Right forelimb (tissue), 1 donor: Measurements from ENCODE around the gene MAN2B2.

Experiments
- DNase-seq: peaks from one replicate; pipeline ENCODE4 v3.0.0-alpha.2; 2018

The MAN2B2 gene

DNA sequence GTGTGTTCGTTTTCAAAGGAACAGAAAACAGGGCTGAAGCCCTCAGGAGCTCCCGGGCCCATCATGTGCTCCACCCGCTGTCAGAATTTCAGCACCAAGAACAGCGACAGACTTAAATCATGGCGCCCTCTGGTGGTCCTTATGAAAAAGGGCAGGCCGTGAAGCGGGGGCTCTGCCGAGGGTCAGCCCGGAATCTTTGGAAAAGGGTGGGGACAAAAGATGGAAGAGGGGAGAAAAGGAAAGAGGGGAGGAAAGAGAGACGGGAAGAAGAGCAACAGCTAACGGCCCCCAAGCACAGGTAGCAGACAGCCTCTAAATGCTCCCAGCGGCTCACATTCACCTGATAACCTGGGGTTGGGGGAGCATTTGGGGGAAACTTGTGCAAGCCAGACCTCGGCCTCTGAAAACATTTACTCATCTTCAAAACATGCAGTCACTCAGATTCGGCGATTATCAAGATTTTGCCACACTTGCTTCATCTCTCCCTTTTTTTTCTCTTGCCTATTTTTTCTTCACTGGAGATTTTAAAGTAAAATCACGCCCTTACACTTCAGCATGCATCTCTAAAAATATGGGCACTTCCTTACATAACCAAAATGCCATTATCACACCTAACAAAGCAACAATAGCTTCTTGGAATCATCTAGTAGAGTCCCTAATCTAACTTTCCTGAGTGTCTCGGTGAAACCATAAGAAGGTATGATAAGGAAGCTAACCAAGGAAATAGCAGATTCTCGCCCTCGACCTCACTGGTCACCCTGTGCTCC lies 28.1 kb upstream of the MAN2B2 start:
- DNase-seq: peak; percentile 63

DNA sequence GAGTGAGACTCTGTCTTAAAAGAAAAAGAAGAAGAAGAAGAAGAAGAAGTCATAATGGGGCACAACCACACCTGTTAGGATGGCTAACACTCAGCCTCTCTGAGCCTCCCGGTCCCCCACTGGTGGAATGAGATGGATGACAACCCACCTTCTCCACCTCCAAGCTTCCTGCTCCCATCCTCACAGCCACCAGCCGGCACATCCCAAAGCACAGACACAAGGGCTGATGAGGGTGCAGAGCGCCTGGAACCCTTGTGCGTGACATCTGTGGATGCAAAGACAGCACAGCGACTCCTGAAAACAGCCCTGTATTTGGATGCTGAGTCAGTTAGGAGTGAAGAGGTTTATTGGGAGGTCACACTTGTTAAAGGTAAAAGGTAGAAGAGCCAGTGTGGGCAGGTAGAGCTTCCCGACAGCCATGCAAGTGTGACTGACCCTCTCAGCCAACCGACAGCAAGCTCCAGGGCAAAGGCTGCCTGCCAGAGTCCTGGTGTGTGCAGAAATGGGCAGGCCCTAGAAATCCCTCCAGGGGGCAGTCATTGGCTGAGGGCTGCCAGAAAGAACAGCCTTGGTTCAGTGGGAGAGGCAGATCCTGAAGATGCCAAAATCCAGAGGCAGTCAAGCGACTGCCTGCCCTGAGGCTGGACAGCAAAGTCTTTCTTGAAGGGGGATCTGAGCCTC lies 26.6 kb upstream of the MAN2B2 start:
- DNase-seq: no peak

DNA sequence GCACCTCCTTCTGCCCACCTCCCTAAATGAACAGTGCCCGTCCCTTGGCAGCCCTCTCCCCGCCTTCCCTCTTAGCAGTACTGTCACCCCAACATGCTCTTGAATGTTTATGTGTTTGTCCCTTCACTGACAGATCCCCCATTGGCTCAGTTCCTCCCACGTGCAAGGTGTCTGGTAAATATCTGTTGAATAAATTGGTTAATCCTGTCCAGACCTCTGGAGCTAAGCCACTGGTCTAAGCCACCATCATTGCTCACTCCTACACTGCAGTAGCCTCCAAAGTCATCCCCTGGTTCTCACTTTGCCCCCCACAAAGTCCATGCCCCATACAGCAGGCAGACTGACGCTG lies 26.1 kb upstream of the MAN2B2 start:
- no peak for DNase-seq

DNA sequence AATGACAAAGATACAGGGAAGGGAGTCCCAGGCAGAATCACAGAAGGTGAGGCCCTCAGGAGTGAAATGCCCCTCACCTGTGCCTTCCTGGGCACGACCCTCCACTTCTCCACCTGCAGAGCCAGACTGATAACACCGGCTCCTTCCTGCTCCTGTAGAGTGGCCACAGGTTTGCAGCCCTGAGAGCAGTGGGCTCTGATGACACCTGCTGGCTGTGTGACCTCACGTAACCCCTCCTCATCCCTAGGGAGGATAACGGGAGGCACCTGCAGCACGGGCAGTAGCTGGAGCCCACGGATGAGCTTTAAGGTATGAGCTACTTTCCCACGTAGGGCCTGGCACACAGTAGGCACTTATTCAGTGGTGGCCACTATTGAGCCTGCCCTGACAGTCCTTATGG lies 25.5 kb upstream of the MAN2B2 start:
- no peak for DNase-seq

DNA sequence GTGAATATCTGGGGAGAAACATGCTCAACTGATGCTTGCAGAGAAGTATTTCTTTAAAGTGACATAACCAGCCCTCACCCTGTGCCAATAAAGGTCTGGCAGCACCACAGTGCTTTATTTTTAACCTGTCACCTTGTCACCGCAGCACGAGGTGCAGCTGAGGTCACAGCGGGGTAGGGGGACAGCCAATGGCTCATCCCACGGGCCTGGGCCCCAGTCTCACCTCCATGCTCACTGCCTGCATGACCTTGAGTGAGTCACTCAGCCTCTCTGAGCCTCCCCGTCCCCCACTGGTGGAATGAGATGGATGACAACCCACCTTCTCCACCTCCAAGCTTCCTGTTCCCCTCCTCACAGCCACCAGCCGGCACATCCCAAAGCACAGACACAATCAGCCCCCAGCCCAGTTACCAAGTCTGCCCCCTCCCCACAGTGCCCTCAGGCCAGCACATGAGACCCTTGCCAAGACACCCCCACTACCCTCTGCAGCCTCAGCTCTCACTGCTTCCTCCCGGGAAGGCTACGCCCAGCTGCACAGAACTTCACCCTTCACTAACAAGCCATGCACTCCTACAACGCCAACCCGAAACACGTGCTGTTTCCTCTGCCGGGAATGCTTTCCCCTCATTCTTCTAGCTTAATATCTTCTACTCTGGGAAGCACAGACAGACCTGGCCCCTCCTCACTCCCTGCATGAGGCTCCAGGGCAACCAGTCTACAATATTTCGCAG lies 24.9 kb upstream of the MAN2B2 start:
- DNase-seq: no peak

DNA sequence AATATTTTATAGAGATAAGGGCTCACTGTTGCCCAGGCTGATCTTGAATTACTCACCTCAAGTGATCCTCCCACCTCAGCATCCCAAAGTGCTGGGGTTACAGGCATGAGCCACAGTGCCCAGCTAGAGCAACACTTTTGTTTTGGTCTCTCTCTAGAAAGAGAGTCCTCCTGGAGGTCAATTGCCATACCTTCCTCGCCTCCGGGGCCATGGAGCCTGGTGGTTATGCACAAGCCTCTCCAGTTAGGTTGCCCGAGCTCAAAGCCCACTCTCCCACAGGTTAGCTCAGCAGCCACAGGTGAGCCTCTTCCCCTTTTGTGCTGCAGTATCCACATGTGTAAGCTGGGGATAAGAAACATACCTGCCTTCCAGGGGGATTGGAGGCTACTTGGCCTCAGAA lies 24.2 kb upstream of the MAN2B2 start:
- no peak for DNase-seq

DNA sequence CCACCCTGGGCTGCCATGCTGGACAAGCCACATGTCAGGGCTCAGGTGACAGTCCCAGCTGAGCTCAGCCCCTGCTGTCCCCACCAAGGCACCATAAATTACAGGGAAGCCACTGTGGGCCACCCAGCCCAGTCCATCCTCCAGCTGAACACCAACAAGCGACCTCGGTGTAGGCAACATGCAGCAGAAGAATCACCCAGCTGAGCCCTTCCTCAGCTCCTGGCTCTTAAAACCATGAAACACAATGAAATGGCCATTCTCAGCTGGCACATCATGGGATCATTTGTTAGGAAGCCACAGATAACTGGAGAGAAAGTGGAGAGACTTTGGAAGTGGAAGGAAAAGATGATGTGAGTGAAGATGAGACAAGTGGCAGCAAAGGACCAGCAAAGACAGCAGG lies 23.3 kb upstream of the MAN2B2 start:
- no peak for DNase-seq

GRCh38 chr4:6555519-6555918 lies 19.5 kb upstream of the MAN2B2 start:
- DNase-seq: no peak

- no peak for DNase-seq
Measured at GRCh38 chr4:6556263-6556662, 18.7 kb upstream of the MAN2B2 start.

DNA sequence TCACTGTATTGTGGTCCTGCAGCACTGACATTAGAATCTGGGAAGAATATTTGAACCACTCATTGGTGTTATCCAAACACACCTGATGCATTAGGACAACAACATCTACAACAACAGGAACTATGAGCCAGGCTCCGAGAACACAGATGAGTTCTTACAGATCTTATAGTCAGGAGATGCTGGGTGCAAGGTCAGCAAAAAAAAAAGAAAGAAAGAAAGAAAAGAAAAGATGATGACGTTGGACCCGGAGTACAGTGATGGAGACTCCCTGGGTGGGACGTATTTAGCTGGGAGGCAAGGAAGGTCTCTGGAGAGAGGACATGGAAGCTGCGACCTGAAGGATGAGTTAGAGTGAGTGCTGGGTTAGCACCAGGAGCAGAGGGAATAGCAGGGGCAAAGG lies 17.8 kb upstream of the MAN2B2 start:
- no peak for DNase-seq

DNA sequence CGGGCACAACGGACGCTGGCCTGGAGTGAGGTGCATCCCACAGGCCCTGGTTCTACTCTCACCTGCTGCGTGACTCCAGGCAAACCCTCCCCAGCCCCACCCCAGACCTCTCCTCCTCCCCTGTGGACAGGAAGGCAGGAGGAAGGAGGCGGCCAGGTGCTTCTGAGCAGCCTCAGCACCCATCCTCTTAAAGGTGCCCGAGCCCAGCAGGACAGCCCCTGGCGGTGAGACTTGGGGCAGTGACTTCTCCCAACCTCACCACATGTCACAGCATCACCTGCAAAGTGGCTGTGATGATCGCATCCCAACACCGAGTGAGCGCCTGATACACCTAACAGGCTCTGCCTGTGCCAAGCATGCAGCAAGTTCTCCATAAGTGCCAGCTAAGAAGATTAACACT lies 17.1 kb upstream of the MAN2B2 start:
- DNase-seq: no peak

- DNase-seq: no peak
Measured at GRCh38 chr4:6560416-6561172, 14.4 kb upstream of the MAN2B2 start.

DNA sequence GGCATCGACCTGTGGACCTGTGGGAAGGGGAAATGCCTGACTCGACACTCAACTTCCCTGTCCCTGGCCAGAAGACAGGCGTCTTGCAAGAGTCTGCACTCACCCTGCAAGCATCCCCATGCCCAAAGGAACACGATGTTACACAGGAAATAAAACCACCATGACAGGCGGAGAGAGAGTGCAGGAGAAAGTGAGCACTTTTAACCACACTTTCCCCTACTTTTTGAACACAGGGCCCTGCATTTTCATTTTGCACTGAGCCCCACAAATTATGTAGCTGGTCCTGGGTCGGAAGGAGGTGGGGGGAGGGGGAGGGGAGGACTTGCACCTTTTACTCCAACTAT lies 13.8 kb upstream of the MAN2B2 start:
- DNase-seq: no peak

DNA sequence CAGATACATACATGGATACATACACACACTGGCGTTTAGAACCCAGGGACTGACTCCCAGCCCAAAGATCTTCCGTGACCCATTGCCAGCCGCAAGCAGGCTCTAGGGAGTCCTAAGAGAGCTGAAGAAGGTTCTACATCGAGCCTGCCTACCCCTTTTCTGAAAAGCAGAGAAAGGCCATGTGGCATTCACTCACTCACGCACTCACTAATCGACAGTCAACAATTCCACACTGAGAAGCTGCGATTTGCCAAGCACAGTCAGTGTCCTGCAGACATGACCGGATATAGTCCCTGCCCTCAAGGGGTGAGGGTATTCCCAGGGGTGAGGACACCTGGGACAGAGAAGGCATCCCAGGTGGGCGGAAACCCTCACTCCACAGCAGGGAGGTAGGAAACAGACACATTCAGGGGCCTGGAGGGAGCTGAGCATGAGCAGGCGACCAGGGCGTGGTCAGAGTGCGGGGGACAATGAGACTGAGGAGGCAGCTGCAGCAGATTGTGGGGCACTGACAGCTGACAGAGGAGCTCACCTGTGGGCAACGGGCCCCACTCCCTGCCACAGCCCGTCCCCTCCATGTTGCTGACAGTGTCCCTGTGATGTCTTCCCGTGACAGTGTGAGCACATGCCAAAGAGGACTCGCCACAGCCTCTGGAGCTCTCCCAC lies 13.2 kb upstream of the MAN2B2 start:
- DNase-seq: no peak

DNA sequence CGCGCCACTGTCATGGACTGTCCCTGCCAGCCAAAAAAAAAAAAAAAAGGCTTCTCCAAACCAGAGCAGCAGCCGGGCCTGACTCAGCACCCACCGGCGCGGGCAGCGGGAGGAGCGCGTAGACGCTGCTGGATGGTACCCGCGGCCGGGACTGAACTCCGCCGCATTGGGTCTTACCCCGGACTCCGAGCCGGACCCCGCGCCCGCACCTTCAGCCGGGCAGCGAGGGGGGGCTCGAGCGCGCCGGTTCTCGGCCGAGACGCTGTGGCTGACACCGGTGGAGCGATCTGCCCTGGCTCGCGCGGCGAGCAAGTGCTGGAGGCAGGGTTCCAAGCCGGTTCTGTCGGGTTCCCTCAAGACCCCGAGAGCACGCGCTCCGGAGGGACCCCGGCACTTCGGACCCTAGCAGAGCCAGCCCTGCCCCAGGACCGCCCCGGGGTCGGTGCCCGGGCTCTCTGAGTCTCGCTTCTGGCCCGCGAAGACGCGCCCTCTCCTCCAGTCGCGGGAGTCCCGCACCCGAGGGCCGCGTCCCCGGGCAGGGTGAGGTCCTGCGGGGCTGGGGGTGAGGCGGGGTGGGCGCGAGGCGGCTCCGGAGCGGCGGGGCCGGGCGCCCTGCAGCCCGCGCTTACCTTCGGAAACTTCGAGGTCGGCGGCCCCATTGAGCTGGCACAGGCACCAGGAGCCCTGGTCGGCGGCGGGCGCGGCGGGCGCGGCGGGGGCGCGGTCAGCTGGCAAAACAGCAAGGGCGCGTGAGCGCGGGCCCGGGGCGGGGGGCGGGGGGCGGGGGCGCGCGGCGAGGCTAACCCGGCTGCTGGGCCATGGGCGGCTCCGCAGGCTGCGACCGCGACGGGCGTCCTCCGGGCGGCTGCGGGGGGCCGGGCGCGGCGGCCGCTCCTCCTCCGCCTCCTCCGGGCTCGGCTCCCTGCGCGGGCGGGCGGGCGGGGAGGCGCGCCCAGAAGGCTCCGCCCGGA lies 11.8 kb upstream of the MAN2B2 start:
- DNase-seq: no peak

GRCh38 chr4:6563935-6564645 lies 10.9 kb upstream of the MAN2B2 start:
- DNase-seq: no peak

DNA sequence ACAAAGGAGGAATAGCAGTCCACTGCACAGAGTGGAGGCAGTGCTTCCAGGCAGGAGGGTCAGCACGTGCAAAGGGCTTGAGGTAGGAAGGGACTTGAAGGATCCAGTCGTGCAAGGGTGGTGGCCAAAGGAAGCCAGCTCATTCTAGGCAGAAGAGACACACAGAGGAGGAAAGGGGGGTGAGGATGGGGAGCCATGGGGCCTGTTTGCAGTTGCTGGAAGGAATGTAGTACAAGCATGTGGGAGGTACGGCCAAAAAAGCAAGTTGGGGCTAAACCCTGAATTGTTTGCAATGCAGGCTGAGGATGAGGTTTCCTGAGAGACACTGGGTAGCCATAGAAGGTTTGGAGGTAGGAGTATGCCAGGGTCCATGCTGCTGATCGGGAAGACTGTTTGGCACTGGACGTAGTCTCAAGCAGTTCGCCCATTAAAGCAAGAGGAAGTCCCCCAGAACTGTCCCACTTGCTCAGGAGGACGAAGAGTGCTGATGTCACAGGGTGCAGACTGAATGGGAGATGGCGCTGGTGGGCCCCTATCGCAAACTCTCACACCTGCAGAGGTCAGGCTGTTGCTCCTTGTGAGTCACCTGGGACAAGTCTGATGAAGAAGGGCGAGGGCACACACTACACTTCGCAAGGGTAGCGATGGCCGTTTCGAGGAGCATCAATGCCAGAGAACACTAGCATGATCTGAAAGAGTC lies 9.1 kb upstream of the MAN2B2 start:
- no peak for DNase-seq

- DNase-seq: no peak
Measured at GRCh38 chr4:6566391-6567190, 8.4 kb upstream of the MAN2B2 start.

GRCh38 chr4:6567218-6567617 lies 7.8 kb upstream of the MAN2B2 start:
- no peak for DNase-seq

DNA sequence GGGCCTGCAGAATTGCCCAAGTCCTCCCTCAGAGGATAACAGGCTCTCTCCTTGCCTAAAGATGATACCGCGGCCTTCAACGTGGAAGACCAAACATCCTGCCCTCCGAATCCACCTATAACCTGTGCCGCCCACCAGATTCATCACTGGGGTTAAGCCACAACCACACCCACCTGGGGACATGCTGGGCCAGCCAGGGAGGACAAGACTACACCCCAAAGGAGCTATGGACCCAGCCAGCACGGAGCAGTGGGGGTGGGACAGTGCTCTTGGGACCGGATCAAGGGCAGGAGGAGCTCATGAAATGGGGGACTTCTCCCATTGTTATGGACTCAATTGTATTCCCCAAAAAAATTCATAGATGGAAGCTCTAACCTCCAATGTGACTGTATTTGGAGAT lies 6.8 kb upstream of the MAN2B2 start:
- DNase-seq: no peak
